Neural progenitor cell (in vitro differentiated cells): Measurements from ENCODE around the gene MTHFS. TPM values are rescaled to one million over a fixed set of nuclear protein-coding genes. Genes with fewer than 3 reads are reported as not detected.

Experiments used
- DNase-seq: peaks from one replicate; pipeline ENCODE4 v3.0.0-alpha.2; 2016; ENCODE audit warnings: low spot score
- H2AFZ ChIP-seq: fragments of 200-600 bp; sonication (generic); replicated peaks from 2 replicates; pipeline ENCODE4 v1.6.1; 2016; ENCODE audit warnings: antibody characterized with exemption
- H3F3A ChIP-seq: fragments of 200-600 bp; sonication (generic); 2 replicates; pipeline ENCODE4 v1.6.1; 2016; ENCODE audit warnings: antibody characterized with exemption, low read depth
- H3K27ac ChIP-seq: fragments of 200-600 bp; sonication (generic); 2 replicates; pipeline ENCODE4 v1.5.1; 2016; ENCODE audit warnings: mild to moderate bottlenecking
- H3K27me3 ChIP-seq: fragments of 200-600 bp; sonication (generic); 2 replicates; pipeline ENCODE4 v1.6.1; 2016; ENCODE audit warnings: mild to moderate bottlenecking, moderate library complexity
- H3K36me3 ChIP-seq: fragments of 200-600 bp; sonication (generic); 2 replicates; pipeline ENCODE4 v1.5.1; 2016
- H3K4me1 ChIP-seq: fragments of 200-600 bp; sonication (generic); 2 replicates; pipeline ENCODE4 v1.6.1; 2016; ENCODE audit warnings: mixed run types
- H3K4me2 ChIP-seq: fragments of 200-600 bp; sonication (generic); 2 replicates; pipeline ENCODE4 v1.6.1; 2016
- H3K4me3 ChIP-seq: fragments of 200-600 bp; sonication (generic); 2 replicates; pipeline ENCODE4 v1.5.1; 2016
- H3K79me2 ChIP-seq: fragments of 200-600 bp; sonication (generic); 2 replicates; pipeline ENCODE4 v1.6.1; 2016; ENCODE audit warnings: low read depth
- H3K9ac ChIP-seq: fragments of 200-600 bp; sonication (generic); 2 replicates; pipeline ENCODE4 v1.6.1; 2016
- H3K9me3 ChIP-seq: fragments of 200-600 bp; sonication (generic); 2 replicates; pipeline ENCODE4 v1.5.1; 2016; ENCODE audit warnings: low read depth
- H4K20me1 ChIP-seq: fragments of 200-600 bp; sonication (generic); 2 replicates; pipeline ENCODE4 v1.6.1; 2016; ENCODE audit warnings: low read depth
- H3K27ac Mint-ChIP-seq: 3 replicates; pipeline ENCODE4 v1.8.0; 2021; ENCODE audit warnings: mixed read lengths
- H3K27me3 Mint-ChIP-seq: 2 replicates; pipeline ENCODE4 v1.8.0; 2022; ENCODE audit warnings: low read depth, mild to moderate bottlenecking, inconsistent platforms, moderate library complexity, mixed read lengths; ENCODE audit not compliant: insufficient read depth
- H3K36me3 Mint-ChIP-seq: 3 replicates; pipeline ENCODE4 v1.8.0; 2021; ENCODE audit warnings: mixed read lengths
- H3K4me1 Mint-ChIP-seq: 3 replicates; pipeline ENCODE4 v1.8.0; 2021; ENCODE audit warnings: mixed read lengths
- H3K4me3 Mint-ChIP-seq: 3 replicates; pipeline ENCODE4 v1.8.0; 2021; ENCODE audit warnings: mild to moderate bottlenecking, moderate library complexity, mixed read lengths
- H3K9me3 Mint-ChIP-seq: 3 replicates; pipeline ENCODE4 v1.8.0; 2020; ENCODE audit warnings: mixed read lengths
- CTCF ChIP-seq: fragments of 200-600 bp; sonication (generic); IDR thresholded peaks from 2 replicates; pipeline ENCODE4 v1.5.1; 2017; ENCODE audit warnings: antibody characterized with exemption, mild to moderate bottlenecking
- EZH2 ChIP-seq: fragments of 200-600 bp; sonication (generic); IDR thresholded peaks from 2 replicates; pipeline ENCODE4 v1.6.1; 2017; ENCODE audit warnings: antibody characterized with exemption, mild to moderate bottlenecking, moderate library complexity
- EZH2phosphoT487 ChIP-seq: fragments of 200-600 bp; sonication (generic); IDR thresholded peaks from 2 replicates; pipeline ENCODE4 v1.6.1; 2017; ENCODE audit warnings: antibody characterized with exemption
- total RNA-seq: library from RNA; depleted of rRNA; stranded (reverse); fragments of >200 nt; gene quantifications from 2 replicates; pipeline ENCODE4 v1.2.3, GENCODE V29; 2015; ENCODE audit warnings: low replicate concordance

Gene MTHFS
- total RNA-seq, 1 donor from 2014 or later: 28.9 TPM

GRCh38 chr15:79820820-79821219, 76.0 kb downstream of the MTHFS start:
- H3K4me1 ChIP-seq: no peaks in the 10 kb centered on the region
- H3K27ac Mint-ChIP-seq: no peak overlapping the region
- no peaks in the 10 kb centered on the region for H3F3A ChIP-seq
- H3K9me3 ChIP-seq: no peaks in the 10 kb centered on the region
- peaks cover 6% of the 10 kb centered on the region for H3K36me3 Mint-ChIP-seq
- H3K9ac ChIP-seq: no peak overlapping the region
- no peaks in the 10 kb centered on the region for H3K27me3 ChIP-seq
- peaks cover 18% of the 10 kb centered on the region for H3K9me3 Mint-ChIP-seq
- no peak for DNase-seq
- H3K79me2 ChIP-seq: no peaks in the 10 kb centered on the region
- no peak overlapping the region for H3K4me2 ChIP-seq
- no peaks in the 10 kb centered on the region for H3K36me3 ChIP-seq
- H3K4me1 Mint-ChIP-seq: peaks cover 16% of the 10 kb centered on the region
- peaks cover 10% of the 10 kb centered on the region for H3K27me3 Mint-ChIP-seq
- no peak overlapping the region for H2AFZ ChIP-seq
- H4K20me1 ChIP-seq: no peaks in the 10 kb centered on the region
- H3K4me3 Mint-ChIP-seq: no peak overlapping the region
- TF ChIP-seq EZH2phosphoT487 (no peak), CTCF (no peak), EZH2 (no peak)
- H3K27ac ChIP-seq: no peak overlapping the region
- H3K4me3 ChIP-seq: no peak overlapping the region

GRCh38 chr15:79820176-79820575, 76.6 kb downstream of the MTHFS start:
- Mint-ChIP-seq H3K36me3 (peaks cover 6% of the 10 kb centered on the region), H3K27ac (no peak overlapping the region), H3K9me3 (peaks cover 18% of the 10 kb centered on the region), H3K4me3 (no peak overlapping the region), H3K27me3 (peaks cover 10% of the 10 kb centered on the region), H3K4me1 (peaks cover 16% of the 10 kb centered on the region)
- H3K9me3 ChIP-seq: no peaks in the 10 kb centered on the region
- H3K27me3 ChIP-seq: no peaks in the 10 kb centered on the region
- no peak overlapping the region for H3K27ac ChIP-seq
- no peaks in the 10 kb centered on the region for H4K20me1 ChIP-seq
- H3K36me3 ChIP-seq: no peaks in the 10 kb centered on the region
- H3F3A ChIP-seq: no peaks in the 10 kb centered on the region
- H3K4me1 ChIP-seq: no peaks in the 10 kb centered on the region
- no peak overlapping the region for H3K4me2 ChIP-seq
- H3K79me2 ChIP-seq: no peaks in the 10 kb centered on the region
- no peak overlapping the region for H3K4me3 ChIP-seq
- no peak overlapping the region for H2AFZ ChIP-seq
- TF ChIP-seq EZH2phosphoT487 (no peak), CTCF (no peak), EZH2 (no peak)
- DNase-seq: no peak
- H3K9ac ChIP-seq: no peak overlapping the region

GRCh38 chr15:79816571-79816970, 80.2 kb downstream of the MTHFS start:
- Mint-ChIP-seq H3K9me3 (peaks cover 18% of the 10 kb centered on the region), H3K27me3 (peaks cover 6% of the 10 kb centered on the region), H3K4me1 (peaks cover 16% of the 10 kb centered on the region), H3K4me3 (no peak overlapping the region), H3K27ac (no peak overlapping the region), H3K36me3 (peaks cover 4% of the 10 kb centered on the region)
- Histone ChIP-seq H3K4me2 (no peak overlapping the region), H3K4me1 (no peaks in the 10 kb centered on the region), H3K79me2 (no peaks in the 10 kb centered on the region), H3K9me3 (no peaks in the 10 kb centered on the region), H3K4me3 (no peak overlapping the region), H3K27ac (no peak overlapping the region), H3K27me3 (no peaks in the 10 kb centered on the region), H4K20me1 (no peaks in the 10 kb centered on the region), H3K36me3 (no peaks in the 10 kb centered on the region), H3F3A (no peaks in the 10 kb centered on the region), H2AFZ (no peak overlapping the region), H3K9ac (no peak overlapping the region)
- no peak for DNase-seq
- TF ChIP-seq CTCF: no peak
- TF ChIP-seq EZH2: no peak
- TF ChIP-seq EZH2phosphoT487: no peak
